ENCODE data around the gene MMP17.

MMP17 gene

GRCh38 chr12:131795064-131795463 is 33.1 kb upstream of the MMP17 start:
- Histone ChIP-seq H3K4me3 (replicated peaks; ENCODE audit: insufficient read depth, low read length) (no peak overlapping the region), H3K27me3 (ENCODE audit: insufficient read depth, poor library complexity, severe bottlenecking) (no peaks in the 10 kb centered on the region), H3K27ac (replicated peaks) (no peak overlapping the region)
- no peak for DNase-seq (ENCODE audit: low read depth in 1 of 2, low spot score in 1 of 2)
- TF ChIP-seq POLR2AphosphoS5 (IDR thresholded peaks at IDR 0.05; ENCODE audit: low read depth), result no peak
- no peak for TF ChIP-seq SPI1 (IDR thresholded peaks at IDR 0.05; ENCODE audit: borderline replicate concordance, low read depth)
- TF ChIP-seq, protein P1, sequence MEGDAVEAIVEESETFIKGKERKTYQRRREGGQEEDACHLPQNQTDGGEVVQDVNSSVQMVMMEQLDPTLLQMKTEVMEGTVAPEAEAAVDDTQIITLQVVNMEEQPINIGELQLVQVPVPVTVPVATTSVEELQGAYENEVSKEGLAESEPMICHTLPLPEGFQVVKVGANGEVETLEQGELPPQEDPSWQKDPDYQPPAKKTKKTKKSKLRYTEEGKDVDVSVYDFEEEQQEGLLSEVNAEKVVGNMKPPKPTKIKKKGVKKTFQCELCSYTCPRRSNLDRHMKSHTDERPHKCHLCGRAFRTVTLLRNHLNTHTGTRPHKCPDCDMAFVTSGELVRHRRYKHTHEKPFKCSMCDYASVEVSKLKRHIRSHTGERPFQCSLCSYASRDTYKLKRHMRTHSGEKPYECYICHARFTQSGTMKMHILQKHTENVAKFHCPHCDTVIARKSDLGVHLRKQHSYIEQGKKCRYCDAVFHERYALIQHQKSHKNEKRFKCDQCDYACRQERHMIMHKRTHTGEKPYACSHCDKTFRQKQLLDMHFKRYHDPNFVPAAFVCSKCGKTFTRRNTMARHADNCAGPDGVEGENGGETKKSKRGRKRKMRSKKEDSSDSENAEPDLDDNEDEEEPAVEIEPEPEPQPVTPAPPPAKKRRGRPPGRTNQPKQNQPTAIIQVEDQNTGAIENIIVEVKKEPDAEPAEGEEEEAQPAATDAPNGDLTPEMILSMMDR (IDR thresholded peaks at IDR 0.05; ENCODE audit: insufficient read depth, low read length), result no peak
- TF ChIP-seq GABPA (IDR thresholded peaks at IDR 0.05; ENCODE audit: low read depth), result no peak

DNA sequence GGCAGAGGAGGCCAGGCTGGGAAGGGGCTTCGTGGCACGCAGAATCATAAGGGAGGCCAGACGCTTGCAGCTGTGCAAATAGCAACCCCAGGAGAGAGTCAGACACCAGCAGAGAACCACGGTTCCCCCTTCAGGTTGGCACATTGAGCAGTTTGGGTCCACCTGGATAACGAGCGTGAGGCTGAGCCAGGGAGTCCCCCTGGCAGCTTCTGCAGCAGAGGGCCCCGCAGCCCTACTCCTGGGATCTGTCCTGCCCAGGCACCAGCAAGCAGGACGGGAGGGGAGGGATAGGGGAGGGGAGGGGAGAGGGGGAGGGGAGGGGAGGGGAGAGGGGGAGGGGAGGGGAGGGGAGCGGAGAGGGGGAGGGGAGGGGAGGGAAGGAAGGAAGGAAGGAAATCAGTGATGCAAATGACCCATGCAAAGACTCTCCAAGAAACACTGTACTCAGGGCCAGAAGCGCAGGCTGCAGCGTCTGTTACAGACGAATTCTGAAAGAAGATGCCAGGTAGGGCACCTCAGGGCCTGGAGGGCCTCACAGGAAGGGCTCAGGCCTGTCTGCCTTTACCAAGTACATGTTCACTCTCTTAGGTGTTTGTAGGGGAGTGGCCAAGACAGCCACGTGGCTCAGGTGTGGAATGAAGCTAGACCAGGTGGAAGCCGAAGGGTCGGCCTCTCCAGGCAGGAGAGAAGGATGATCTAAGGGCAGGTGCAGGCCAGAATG is 32.3 kb upstream of the MMP17 start:
- H3K4me3 ChIP-seq (replicated peaks; ENCODE audit: insufficient read depth, low read length), result no peak overlapping the region
- no peaks in the 10 kb centered on the region for H3K27me3 ChIP-seq (ENCODE audit: insufficient read depth, poor library complexity, severe bottlenecking)
- no peak for DNase-seq (ENCODE audit: low read depth in 1 of 2, low spot score in 1 of 2)
- TF ChIP-seq, protein P1 (IDR thresholded peaks at IDR 0.05; ENCODE audit: insufficient read depth, low read length), result no peak
- TF ChIP-seq GABPA (IDR thresholded peaks at IDR 0.05; ENCODE audit: low read depth), result no peak
- no peak for TF ChIP-seq SPI1 (IDR thresholded peaks at IDR 0.05; ENCODE audit: borderline replicate concordance, low read depth)
- no peak for TF ChIP-seq POLR2AphosphoS5 (IDR thresholded peaks at IDR 0.05; ENCODE audit: low read depth)
- no peak overlapping the region for H3K27ac ChIP-seq (replicated peaks)

DNA sequence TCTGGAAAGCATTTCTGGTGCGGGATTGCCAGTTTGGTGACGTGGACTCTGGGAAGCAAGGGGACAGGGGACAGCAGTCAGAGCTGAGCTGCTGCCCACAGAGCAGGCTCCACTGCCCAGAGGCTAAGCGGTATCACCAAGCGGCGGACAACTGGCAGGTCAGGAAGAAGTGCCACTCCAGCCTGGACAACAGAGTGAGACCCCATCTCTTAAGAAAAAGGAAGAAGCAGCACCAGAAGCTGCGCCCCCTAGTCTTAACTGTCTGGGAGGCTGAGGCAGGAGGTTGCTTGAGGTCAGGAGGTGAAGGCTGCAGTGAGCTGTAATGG is 31.8 kb upstream of the MMP17 start:
- DNase-seq (ENCODE audit: low read depth in 1 of 2, low spot score in 1 of 2), result no peak
- H3K4me3 ChIP-seq (replicated peaks; ENCODE audit: insufficient read depth, low read length), result no peak overlapping the region
- H3K27me3 ChIP-seq (ENCODE audit: insufficient read depth, poor library complexity, severe bottlenecking), result no peaks in the 10 kb centered on the region
- no peak for TF ChIP-seq POLR2AphosphoS5 (IDR thresholded peaks at IDR 0.05; ENCODE audit: low read depth)
- no peak for TF ChIP-seq SPI1 (IDR thresholded peaks at IDR 0.05; ENCODE audit: borderline replicate concordance, low read depth)
- no peak for TF ChIP-seq GABPA (IDR thresholded peaks at IDR 0.05; ENCODE audit: low read depth)
- TF ChIP-seq, protein P2, sequence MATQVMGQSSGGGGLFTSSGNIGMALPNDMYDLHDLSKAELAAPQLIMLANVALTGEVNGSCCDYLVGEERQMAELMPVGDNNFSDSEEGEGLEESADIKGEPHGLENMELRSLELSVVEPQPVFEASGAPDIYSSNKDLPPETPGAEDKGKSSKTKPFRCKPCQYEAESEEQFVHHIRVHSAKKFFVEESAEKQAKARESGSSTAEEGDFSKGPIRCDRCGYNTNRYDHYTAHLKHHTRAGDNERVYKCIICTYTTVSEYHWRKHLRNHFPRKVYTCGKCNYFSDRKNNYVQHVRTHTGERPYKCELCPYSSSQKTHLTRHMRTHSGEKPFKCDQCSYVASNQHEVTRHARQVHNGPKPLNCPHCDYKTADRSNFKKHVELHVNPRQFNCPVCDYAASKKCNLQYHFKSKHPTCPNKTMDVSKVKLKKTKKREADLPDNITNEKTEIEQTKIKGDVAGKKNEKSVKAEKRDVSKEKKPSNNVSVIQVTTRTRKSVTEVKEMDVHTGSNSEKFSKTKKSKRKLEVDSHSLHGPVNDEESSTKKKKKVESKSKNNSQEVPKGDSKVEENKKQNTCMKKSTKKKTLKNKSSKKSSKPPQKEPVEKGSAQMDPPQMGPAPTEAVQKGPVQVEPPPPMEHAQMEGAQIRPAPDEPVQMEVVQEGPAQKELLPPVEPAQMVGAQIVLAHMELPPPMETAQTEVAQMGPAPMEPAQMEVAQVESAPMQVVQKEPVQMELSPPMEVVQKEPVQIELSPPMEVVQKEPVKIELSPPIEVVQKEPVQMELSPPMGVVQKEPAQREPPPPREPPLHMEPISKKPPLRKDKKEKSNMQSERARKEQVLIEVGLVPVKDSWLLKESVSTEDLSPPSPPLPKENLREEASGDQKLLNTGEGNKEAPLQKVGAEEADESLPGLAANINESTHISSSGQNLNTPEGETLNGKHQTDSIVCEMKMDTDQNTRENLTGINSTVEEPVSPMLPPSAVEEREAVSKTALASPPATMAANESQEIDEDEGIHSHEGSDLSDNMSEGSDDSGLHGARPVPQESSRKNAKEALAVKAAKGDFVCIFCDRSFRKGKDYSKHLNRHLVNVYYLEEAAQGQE (IDR thresholded peaks at IDR 0.05; ENCODE audit: insufficient replicate concordance, low read depth), result no peak
- TF ChIP-seq, protein P1 (IDR thresholded peaks at IDR 0.05; ENCODE audit: insufficient read depth, low read length), result no peak
- no peak overlapping the region for H3K27ac ChIP-seq (replicated peaks)

- TF ChIP-seq GABPA (IDR thresholded peaks at IDR 0.05; ENCODE audit: low read depth), result no peak
- TF ChIP-seq, protein P1 (IDR thresholded peaks at IDR 0.05; ENCODE audit: insufficient read depth, low read length), result no peak
- TF ChIP-seq SPI1 (IDR thresholded peaks at IDR 0.05; ENCODE audit: borderline replicate concordance, low read depth), result no peak
- TF ChIP-seq, protein P2 (IDR thresholded peaks at IDR 0.05; ENCODE audit: insufficient replicate concordance, low read depth), result no peak
- TF ChIP-seq POLR2AphosphoS5 (IDR thresholded peaks at IDR 0.05; ENCODE audit: low read depth), result no peak
- H3K27ac ChIP-seq (replicated peaks), result no peak overlapping the region
- H3K27me3 ChIP-seq (ENCODE audit: insufficient read depth, poor library complexity, severe bottlenecking), result no peaks in the 10 kb centered on the region
- no peak for DNase-seq (ENCODE audit: low read depth in 1 of 2, low spot score in 1 of 2)
- no peak overlapping the region for H3K4me3 ChIP-seq (replicated peaks; ENCODE audit: insufficient read depth, low read length)
Observed at GRCh38 chr12:131796754-131797587, 31.2 kb upstream of the MMP17 start.

All from HL-60 (cell line).